H9 (cell line): ENCODE data around the gene KLHDC3. TPM values are rescaled to one million over a fixed set of nuclear protein-coding genes. Genes with fewer than 3 reads are reported as not detected.

ENCODE experiments used
- DNase-seq: peaks from one replicate; pipeline ENCODE4 v3.0.0-alpha.2; 2017
- H2AFZ ChIP-seq: one replicate; pipeline ENCODE4 v1.6.1; 2013; ENCODE audit warnings: mild to moderate bottlenecking, low read length, control low read depth, moderate library complexity
- H2AK5ac ChIP-seq: 2 replicates; pipeline ENCODE4 v1.6.1; 2013; ENCODE audit warnings: low read length, control low read depth, mixed read lengths; ENCODE audit not compliant: insufficient read length
- H2BK120ac ChIP-seq: one replicate; pipeline ENCODE4 v1.6.1; 2013; ENCODE audit warnings: low read depth, mild to moderate bottlenecking, low read length, control low read depth, inconsistent platforms; ENCODE audit not compliant: poor library complexity, severe bottlenecking
- H2BK12ac ChIP-seq: 2 replicates; pipeline ENCODE4 v1.6.1; 2013; ENCODE audit warnings: low read length, control low read depth, mixed read lengths, low read depth; ENCODE audit not compliant: insufficient read length
- H2BK15ac ChIP-seq: 2 replicates; pipeline ENCODE4 v1.6.1; 2013; ENCODE audit warnings: low read depth, low read length, control low read depth
- H2BK20ac ChIP-seq: one replicate; pipeline ENCODE4 v1.6.1; 2013; ENCODE audit warnings: low read depth, mild to moderate bottlenecking, low read length, control low read depth, inconsistent platforms; ENCODE audit not compliant: poor library complexity, severe bottlenecking
- H2BK5ac ChIP-seq: 2 replicates; pipeline ENCODE4 v1.6.1; 2013; ENCODE audit warnings: low read length, control low read depth, mixed read lengths; ENCODE audit not compliant: insufficient read length
- H3K14ac ChIP-seq: 2 replicates; pipeline ENCODE4 v1.6.1; 2013; ENCODE audit warnings: low read length, control low read depth; ENCODE audit not compliant: insufficient read depth
- H3K18ac ChIP-seq: 2 replicates; pipeline ENCODE4 v1.6.1; 2013; ENCODE audit warnings: low read depth, mild to moderate bottlenecking, mixed read lengths, low read length, control low read depth; ENCODE audit not compliant: insufficient read length
- H3K23ac ChIP-seq: 2 replicates; pipeline ENCODE4 v1.6.1; 2013; ENCODE audit warnings: low read length, control low read depth, mixed read lengths, low read depth; ENCODE audit not compliant: insufficient read length
- H3K23me2 ChIP-seq: 2 replicates; pipeline ENCODE4 v1.6.1; 2013; ENCODE audit warnings: low read depth, mild to moderate bottlenecking, mixed read lengths, low read length, control low read depth; ENCODE audit not compliant: insufficient read length, poor library complexity, severe bottlenecking
- H3K27ac ChIP-seq: 2 replicates; pipeline ENCODE4 v1.5.1; 2013; ENCODE audit warnings: low read length, control low read depth, mixed read lengths, low read depth; ENCODE audit not compliant: insufficient read length
- H3K27me3 ChIP-seq: 2 replicates; pipeline ENCODE4 v1.6.1; 2013; ENCODE audit warnings: low read length, control low read depth, inconsistent platforms; ENCODE audit not compliant: insufficient read depth
- H3K4ac ChIP-seq: 2 replicates; pipeline ENCODE4 v1.6.1; 2013; ENCODE audit warnings: low read depth, mild to moderate bottlenecking, control low read depth, inconsistent platforms, low read length, moderate library complexity
- H3K4me1 ChIP-seq: 2 replicates; pipeline ENCODE4 v1.6.1; 2013; ENCODE audit warnings: low read length, control low read depth, inconsistent platforms; ENCODE audit not compliant: insufficient read depth
- H3K4me2 ChIP-seq: 2 replicates; pipeline ENCODE4 v1.6.1; 2013; ENCODE audit warnings: low read length, control low read depth, mixed read lengths; ENCODE audit not compliant: insufficient read length, insufficient read depth
- H3K56ac ChIP-seq: 2 replicates; pipeline ENCODE4 v1.6.1; 2013; ENCODE audit warnings: low read depth, mild to moderate bottlenecking, mixed read lengths, low read length, control low read depth; ENCODE audit not compliant: insufficient read length
- H3K79me1 ChIP-seq: 2 replicates; pipeline ENCODE4 v1.6.1; 2013; ENCODE audit warnings: low read depth, mild to moderate bottlenecking, moderate library complexity, low read length, control low read depth, inconsistent platforms; ENCODE audit not compliant: insufficient read depth, poor library complexity, severe bottlenecking
- H3K79me2 ChIP-seq: 2 replicates; pipeline ENCODE4 v1.6.1; 2013; ENCODE audit warnings: low read length, control low read depth, inconsistent platforms; ENCODE audit not compliant: insufficient read depth
- H3K9ac ChIP-seq: 2 replicates; pipeline ENCODE4 v1.6.1; 2013; ENCODE audit warnings: low read length, control low read depth, mixed read lengths; ENCODE audit not compliant: insufficient read length; ENCODE audit errors: extremely low read depth
- H3K9me3 ChIP-seq: one replicate; pipeline ENCODE4 v1.6.1; 2013; ENCODE audit warnings: low read depth, low read length, inconsistent platforms; ENCODE audit not compliant: control insufficient read depth
- H3T11ph ChIP-seq: one replicate; pipeline ENCODE4 v1.6.1; 2013; ENCODE audit warnings: mild to moderate bottlenecking, low read length, control low read depth, inconsistent platforms
- H4K20me1 ChIP-seq: one replicate; pipeline ENCODE4 v1.6.1; 2013; ENCODE audit not compliant: control insufficient read depth, insufficient read length, insufficient read depth
- H4K5ac ChIP-seq: 2 replicates; pipeline ENCODE4 v1.6.1; 2013; ENCODE audit warnings: low read depth, mild to moderate bottlenecking, mixed read lengths, low read length, control low read depth; ENCODE audit not compliant: insufficient read length
- H4K8ac ChIP-seq: replicated peaks from 2 replicates; pipeline ENCODE4 v1.6.1; 2013; ENCODE audit warnings: low read length, control low read depth, mixed read lengths, low read depth; ENCODE audit not compliant: insufficient read length
- H4K91ac ChIP-seq: 2 replicates; pipeline ENCODE4 v1.6.1; 2013; ENCODE audit warnings: low read depth, mild to moderate bottlenecking, moderate library complexity, mixed read lengths, low read length, control low read depth; ENCODE audit not compliant: insufficient read length
- H3K27ac Mint-ChIP-seq, 3 experiments: 2 replicates in 2 of 3; 3 replicates in 1 of 3; pipeline ENCODE4 v1.8.0; 2020 to 2021; ENCODE audit warnings: mixed read lengths in 3 of 3, mild to moderate bottlenecking in 1 of 3, moderate library complexity in 1 of 3
- H3K27me3 Mint-ChIP-seq: 2 replicates; pipeline ENCODE4 v1.8.0; 2021; ENCODE audit warnings: low read depth, mild to moderate bottlenecking, moderate library complexity, mixed read lengths
- H3K36me3 Mint-ChIP-seq, 3 experiments: 2 replicates in 2 of 3; 3 replicates in 1 of 3; pipeline ENCODE4 v1.8.0; 2020 to 2021; ENCODE audit warnings: low read depth in 3 of 3, mixed read lengths in 3 of 3; ENCODE audit not compliant: insufficient read depth in 1 of 3
- H3K4me1 Mint-ChIP-seq, 2 experiments: 2 replicates each; pipeline ENCODE4 v1.8.0; 2020; ENCODE audit warnings: mixed read lengths in 2 of 2
- H3K4me3 Mint-ChIP-seq, 2 experiments: 2 replicates in 1 of 2; 3 replicates in 1 of 2; pipeline ENCODE4 v1.8.0; 2020 to 2021; ENCODE audit warnings: mild to moderate bottlenecking in 2 of 2, mixed read lengths in 2 of 2, moderate library complexity in 1 of 2
- H3K9me3 Mint-ChIP-seq, 2 experiments: 2 replicates in 1 of 2; 3 replicates in 1 of 2; pipeline ENCODE4 v1.8.0; 2020; ENCODE audit warnings: mild to moderate bottlenecking in 2 of 2, mixed read lengths in 2 of 2, moderate library complexity in 1 of 2
- WGBS: extraction: QIAGEN DNeasy Blood & Tissue Kit; methylation state at CpG from one replicate; pipeline ENCODE4 v1.1.7; 2013; ENCODE audit warnings: missing lambda C conversion rate, low lambda C conversion rate, mixed read lengths; ENCODE audit not compliant: insufficient read length; ENCODE audit errors: extremely low coverage; 5-methylcytosine and 5-hydroxymethylcytosine counted together
- total RNA-seq: library from RNA; stranded (reverse); gene quantifications from 2 replicates; pipeline ENCODE4 v1.2.1, GENCODE V29; 2021
- TF ChIP-seq, protein P1 (sequence below): fragments of 200-600 bp; sonication (generic); conservative IDR thresholded peaks from 3 replicates; pipeline ENCODE4 v1.8.0; 2021; ENCODE audit warnings: antibody characterized with exemption, mild to moderate bottlenecking

Gene KLHDC3
- total RNA-seq, 1 experiment from 2014 or later = 146 TPM

DNA sequence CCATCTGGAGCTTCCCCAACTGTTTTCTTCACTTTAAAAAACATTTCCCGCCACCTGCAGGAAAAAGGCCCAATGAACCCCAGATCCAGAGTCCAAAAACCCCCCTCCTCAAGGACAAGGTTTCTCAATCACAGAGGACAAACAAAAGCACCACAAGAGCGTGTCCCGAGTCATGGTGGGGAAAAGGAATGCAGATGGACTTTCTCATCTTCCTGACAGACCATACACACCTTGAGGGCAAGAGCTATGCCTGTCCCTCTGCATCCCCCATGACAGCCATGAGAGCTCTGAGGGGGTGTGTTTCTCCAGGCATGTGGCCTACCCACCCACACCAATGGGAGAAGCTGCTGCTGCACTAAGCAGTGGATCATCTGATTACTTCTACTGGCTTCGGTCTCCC lies 44.1 kb upstream of the KLHDC3 start:
- no peak overlapping the region for H3K4me3 Mint-ChIP-seq
- no CpG with 5 or more reads among the region's 4 CpGs for WGBS

More for the DNA sequence above, 44.1 kb upstream of the KLHDC3 start:
- no peaks in the 10 kb centered on the region for H4K20me1 ChIP-seq
- H3K9me3 ChIP-seq = no peaks in the 10 kb centered on the region
- H3K4me2 ChIP-seq = no peak overlapping the region
- H3K14ac ChIP-seq = no peak overlapping the region
- H3K36me3 Mint-ChIP-seq = peaks cover 1 to 28% (median 16%) of the 10 kb centered on the region in 3 experiments; a peak in 6 of 7 replicates
- no peak overlapping the region for H3K9ac ChIP-seq
- no peaks in the 10 kb centered on the region for H3K27me3 ChIP-seq
- no peak overlapping the region for H2BK15ac ChIP-seq
- no peaks in the 10 kb centered on the region for H3K23me2 ChIP-seq
- H3K27ac ChIP-seq = no peak overlapping the region
- no peak overlapping the region for H3T11ph ChIP-seq
- no peak overlapping the region for H4K5ac ChIP-seq
- H2BK12ac ChIP-seq = no peak overlapping the region
- H4K91ac ChIP-seq = no peak overlapping the region
- no peak overlapping the region for H2AK5ac ChIP-seq
- no peak overlapping the region for H2BK20ac ChIP-seq
- TF ChIP-seq, protein P1, sequence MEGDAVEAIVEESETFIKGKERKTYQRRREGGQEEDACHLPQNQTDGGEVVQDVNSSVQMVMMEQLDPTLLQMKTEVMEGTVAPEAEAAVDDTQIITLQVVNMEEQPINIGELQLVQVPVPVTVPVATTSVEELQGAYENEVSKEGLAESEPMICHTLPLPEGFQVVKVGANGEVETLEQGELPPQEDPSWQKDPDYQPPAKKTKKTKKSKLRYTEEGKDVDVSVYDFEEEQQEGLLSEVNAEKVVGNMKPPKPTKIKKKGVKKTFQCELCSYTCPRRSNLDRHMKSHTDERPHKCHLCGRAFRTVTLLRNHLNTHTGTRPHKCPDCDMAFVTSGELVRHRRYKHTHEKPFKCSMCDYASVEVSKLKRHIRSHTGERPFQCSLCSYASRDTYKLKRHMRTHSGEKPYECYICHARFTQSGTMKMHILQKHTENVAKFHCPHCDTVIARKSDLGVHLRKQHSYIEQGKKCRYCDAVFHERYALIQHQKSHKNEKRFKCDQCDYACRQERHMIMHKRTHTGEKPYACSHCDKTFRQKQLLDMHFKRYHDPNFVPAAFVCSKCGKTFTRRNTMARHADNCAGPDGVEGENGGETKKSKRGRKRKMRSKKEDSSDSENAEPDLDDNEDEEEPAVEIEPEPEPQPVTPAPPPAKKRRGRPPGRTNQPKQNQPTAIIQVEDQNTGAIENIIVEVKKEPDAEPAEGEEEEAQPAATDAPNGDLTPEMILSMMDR = no peak
- H3K27ac Mint-ChIP-seq = no peak overlapping the region
- no peaks in the 10 kb centered on the region for H3K4me1 ChIP-seq
- H3K18ac ChIP-seq = no peak overlapping the region
- H3K27me3 Mint-ChIP-seq = no peaks in the 10 kb centered on the region
- no peak overlapping the region for H2BK5ac ChIP-seq
- no peak overlapping the region for H3K4ac ChIP-seq
- DNase-seq = no peak
- no peaks in the 10 kb centered on the region for H3K79me2 ChIP-seq
- no peak overlapping the region for H2BK120ac ChIP-seq
- H3K79me1 ChIP-seq = no peaks in the 10 kb centered on the region
- H3K4me1 Mint-ChIP-seq = no peaks in the 10 kb centered on the region
- no peak overlapping the region for H3K23ac ChIP-seq
- no peak overlapping the region for H4K8ac ChIP-seq
- no peak overlapping the region for H2AFZ ChIP-seq
- H3K9me3 Mint-ChIP-seq = no peaks in the 10 kb centered on the region
- H3K56ac ChIP-seq = no peak overlapping the region
